Ovary (tissue), 9 donors: ENCODE results near the gene NHS. TPM values are rescaled to one million over a fixed set of nuclear protein-coding genes. Genes with fewer than 3 reads are reported as not detected.

Source experiments
- DNase-seq, 5 donors: peaks; one replicate each; pipeline ENCODE4 v3.0.0-alpha.2; 2019 to 2020
- H3K27ac ChIP-seq, 2 donors: fragments of 200-600 bp; one replicate each; pipeline versions ENCODE4 v1.5.1 to v1.8.0; 2019 to 2022
- H3K27me3 ChIP-seq: fragments of 200-600 bp; one replicate; pipeline ENCODE4 v1.8.0; 2022
- H3K36me3 ChIP-seq: fragments of 200-600 bp; sonication (generic); one replicate; pipeline ENCODE4 v1.5.1; 2019
- H3K4me1 ChIP-seq: one replicate; pipeline ENCODE4 v1.8.1; 2013; ENCODE audit warnings: mild to moderate bottlenecking, moderate library complexity; ENCODE audit not compliant: insufficient read depth
- H3K4me3 ChIP-seq: fragments of 200-600 bp; sonication (generic); one replicate; pipeline ENCODE4 v1.5.1; 2017
- H3K9me3 ChIP-seq, 2 donors: fragments of 200-600 bp in 1 of 2; sonication (generic) in 1 of 2; one replicate each; pipeline versions ENCODE4 v1.5.1 to v1.8.1; 2013 to 2019; ENCODE audit warnings: mild to moderate bottlenecking in 1 of 2, moderate library complexity in 1 of 2
- CTCF ChIP-seq, 3 donors: fragments of 450-650 bp in 2 of 3; fragments of 200-600 bp in 1 of 3; IDR thresholded peaks; one replicate each; pipeline versions ENCODE4 v1.5.1 to v1.8.0; 2016 to 2022; ENCODE audit warnings: antibody characterized with exemption in 3 of 3, mild to moderate bottlenecking in 1 of 3
- EP300 ChIP-seq: sonication (generic); formaldehyde crosslinking; IDR thresholded peaks from one replicate; pipeline ENCODE4 v1.6.1; 2017; ENCODE audit warnings: antibody characterized with exemption
- POLR2A ChIP-seq: fragments of 450-650 bp; IDR thresholded peaks from one replicate; pipeline ENCODE4 v1.6.1; 2017; ENCODE audit warnings: antibody characterized with exemption, mild to moderate bottlenecking, moderate library complexity
- WGBS, 3 donors: extraction: QIAGEN DNeasy Blood & Tissue Kit in 1 of 3; methylation state at CpG; one replicate each; pipeline versions ENCODE4 v1.1.5 to v1.1.7; 2013 to 2017; 5-methylcytosine and 5-hydroxymethylcytosine counted together
- intact Hi-C, 4 donors: fragments of 100-400 bp; cut with DNase I; formaldehyde crosslinking; loops; one replicate each; pipeline versions ENCODE4 v1.11.0 to v1.15.1; 2022 to 2023
- microRNA-seq, 3 donors: library from miRNA; unstranded; fragments of <30 nt; microRNA quantifications; one replicate each; pipeline versions ENCODE4 to v1.2.0, GENCODE V29; 2019 to 2020
- polyA plus RNA-seq, 2 donors: library from polyadenylated mRNA; stranded (reverse); fragments of 200-250 nt in 1 of 2; fragments of 350-450 nt in 1 of 2; fragmentation: Illumina TruSeq in 1 of 2; extraction: RNeasy Lipid Tissue Mini Kit (QIAGEN cat#74804) in 1 of 2; gene quantifications; one replicate each; pipeline ENCODE4 v1.2.3, GENCODE V29; 2013 to 2014
- small RNA-seq: library from RNA; depleted of rRNA; stranded (forward); fragments of <200 nt; gene quantifications from one replicate; pipeline ENCODE3, GENCODE V24; 2016
- total RNA-seq, 7 donors: library from RNA; depleted of rRNA in 2 of 7; stranded (reverse); fragments of >200 nt in 2 of 7; fragmentation: NEBNext Ultra II Directional in 3 of 7; extraction: Animal tissue kit (Norgen Biotek cat#: 25700) in 3 of 7; gene quantifications; one replicate each; pipeline versions ENCODE4 v1.1.0 to v1.2.4, GENCODE V29; 2016 to 2023
- donor health status: DM: no; HTN: no; CAD: no; lungs with moderate emphysema.
- donor health status: DM: no; HTN: no; CAD: no.
- donor health status: Bipolar disorder and iron deficiency.
- donor health status: DM: yes; HTN: yes; CAD: no.
- donor health status: DM: no; HTN: no; CAD: no.
- donor health status: DM: yes; HTN: yes; CAD: no.

Gene NHS
- total and polyA plus RNA-seq, 9 donors = 2.3 to 9.5 (median 6.7) TPM

GRCh38 chrX:17779434-17779833 is 404.4 kb downstream of the NHS start:
- Histone ChIP-seq H3K4me1 (no peaks in the 10 kb centered on the region), H3K27ac (no peak overlapping the region), H3K9me3 (no peaks in the 10 kb centered on the region), H3K27me3 (no peaks in the 10 kb centered on the region), H3K4me3 (no peak overlapping the region), H3K36me3 (no peaks in the 10 kb centered on the region)
- TF ChIP-seq POLR2A (no peak), CTCF (IDR thresholded peaks at IDR 0.05) (no peak), EP300 (no peak)
- 82 to 86% (median 86%) methylated on average over 4 of the region's 4 CpGs for WGBS, 3 donors
- intact Hi-C loops = no loop called here
- no peak for DNase-seq

Small RNA genes within 50 kb of the gene (microRNA-seq; reads per million reads assigned to microRNA genes)
- 0 to 0.71 (median 0.16) reads per million in 3 donors for gene MIR4768

Small RNA genes within 50 kb of the gene (small RNA-seq; reads per million reads assigned to genes)
- gene MIR4768 (not detected), gene RF01210 (not detected)
